ENCODE data around the gene TAGLN. TPM values are rescaled to one million over a fixed set of nuclear protein-coding genes. Genes with fewer than 3 reads are reported as not detected.

Gene TAGLN
- total and polyA plus RNA-seq, 2 of the 8 experiments (the other 6 are each of a cell fraction or from before 2014, with no cell fraction given) = 140 to 300 TPM

- H4K91ac ChIP-seq (replicated peaks; ENCODE audit: insufficient read length, low read length) = no peak overlapping the region
- TF ChIP-seq RXRA (IDR thresholded peaks at IDR 0.05; ENCODE audit: insufficient read depth, low read depth, low read length) = no peak
- peak; percentile 94 for TF ChIP-seq RAD21 (IDR thresholded peaks at IDR 0.05 in 1 of 2, conservative IDR thresholded peaks at IDR 0.05 in 1 of 2; ENCODE audit: low read depth in 2 of 2, low read length in 2 of 2)
- TF ChIP-seq, protein P1, sequence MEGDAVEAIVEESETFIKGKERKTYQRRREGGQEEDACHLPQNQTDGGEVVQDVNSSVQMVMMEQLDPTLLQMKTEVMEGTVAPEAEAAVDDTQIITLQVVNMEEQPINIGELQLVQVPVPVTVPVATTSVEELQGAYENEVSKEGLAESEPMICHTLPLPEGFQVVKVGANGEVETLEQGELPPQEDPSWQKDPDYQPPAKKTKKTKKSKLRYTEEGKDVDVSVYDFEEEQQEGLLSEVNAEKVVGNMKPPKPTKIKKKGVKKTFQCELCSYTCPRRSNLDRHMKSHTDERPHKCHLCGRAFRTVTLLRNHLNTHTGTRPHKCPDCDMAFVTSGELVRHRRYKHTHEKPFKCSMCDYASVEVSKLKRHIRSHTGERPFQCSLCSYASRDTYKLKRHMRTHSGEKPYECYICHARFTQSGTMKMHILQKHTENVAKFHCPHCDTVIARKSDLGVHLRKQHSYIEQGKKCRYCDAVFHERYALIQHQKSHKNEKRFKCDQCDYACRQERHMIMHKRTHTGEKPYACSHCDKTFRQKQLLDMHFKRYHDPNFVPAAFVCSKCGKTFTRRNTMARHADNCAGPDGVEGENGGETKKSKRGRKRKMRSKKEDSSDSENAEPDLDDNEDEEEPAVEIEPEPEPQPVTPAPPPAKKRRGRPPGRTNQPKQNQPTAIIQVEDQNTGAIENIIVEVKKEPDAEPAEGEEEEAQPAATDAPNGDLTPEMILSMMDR (IDR thresholded peaks at IDR 0.05; ENCODE audit: control extremely low read depth in 1 of 3, insufficient read depth in 1 of 3, low read depth in 1 of 3, low read length in 3 of 3) = peak; percentile 1 to 92 (median 78)
- TF ChIP-seq CBX8 (IDR thresholded peaks at IDR 0.05; ENCODE audit: borderline replicate concordance, low read depth, low read length) = no peak
- H3K79me1 ChIP-seq (ENCODE audit: low read depth, low read length) = peaks cover 7% of the 10 kb centered on the region; the same call in 1 of the 2 replicates
- H3K4ac ChIP-seq (replicated peaks; ENCODE audit: insufficient read length, low read depth, low read length) = no peak overlapping the region
- peaks cover 1 to 2% of the 10 kb centered on the region in 2 experiments for H4K20me1 ChIP-seq (replicated peaks in 1 of 2; ENCODE audit: control insufficient read depth in 1 of 2, insufficient read depth in 2 of 2, low read length in 2 of 2)
- no peak overlapping the region for H2AK5ac ChIP-seq (ENCODE audit: low read depth, low read length)
- no peak overlapping the region for H2BK20ac ChIP-seq (ENCODE audit: low read length)
- H3K36me3 ChIP-seq (ENCODE audit: control insufficient read depth in 2 of 4, insufficient read depth in 4 of 4, low read length in 3 of 4) = peaks cover 7 to 25% (median 16%) of the 10 kb centered on the region in 4 experiments; a peak in 6 of 8 replicates
- H3K4me3 ChIP-seq (ENCODE audit: extremely low read depth in 1 of 4, insufficient read depth in 2 of 4, low read depth in 3 of 4, low read length in 4 of 4) = no peak overlapping the region
- H2BK5ac ChIP-seq (ENCODE audit: low read depth, low read length) = no peak overlapping the region
- H3K23me2 ChIP-seq (ENCODE audit: low read depth, low read length) = peaks cover 4% of the 10 kb centered on the region
- no peaks in the 10 kb centered on the region for H3K9me3 ChIP-seq (ENCODE audit: insufficient read depth in 2 of 2, low read depth in 1 of 2, low read length in 1 of 2)
- H3K56ac ChIP-seq (replicated peaks; ENCODE audit: insufficient read length, low read depth, low read length) = no peak overlapping the region
- no peak overlapping the region for H4K8ac ChIP-seq (ENCODE audit: extremely low read depth, insufficient read depth, low read length)
- DNase-seq (ENCODE audit: low read depth in 1 of 2, low spot score in 2 of 2) (no peak), FAIRE-seq (peak; percentile 71)
- H2AFZ ChIP-seq (ENCODE audit: low read length) = no peak overlapping the region
- no peak overlapping the region for H3K23ac ChIP-seq (ENCODE audit: insufficient read length)
- no peak overlapping the region for H2BK15ac ChIP-seq (ENCODE audit: low read length)
- POLR2A ChIA-PET (ENCODE audit: partially characterized antibody) = interaction anchor here (0.8 to 6.0 kb wide), 8 partner anchors 10 to 82 kb away, joined by 3 to 53 read pairs (median 5); partner anchors contain the start of genes PAFAH1B2 and SIDT2
- H3K4me1 ChIP-seq (replicated peaks in 1 of 4; ENCODE audit: control insufficient read depth in 3 of 4, insufficient read depth in 4 of 4, low read length in 3 of 4) = peaks cover 0 to 6% (median under 1%) of the 10 kb centered on the region in 4 experiments; a peak in 2 of 7 replicates
- H2BK120ac ChIP-seq (replicated peaks; ENCODE audit: low read depth, low read length) = no peak overlapping the region
- no peak overlapping the region for H3K4me2 ChIP-seq (ENCODE audit: insufficient read depth in 1 of 2, low read depth in 2 of 2, low read length in 2 of 2)
- no peak overlapping the region for H3K14ac ChIP-seq (ENCODE audit: insufficient read length)
- CTCF ChIA-PET (ENCODE audit: partially characterized antibody) = interaction anchor here (0.6 to 25.0 kb wide), 29 partner anchors 8 to 488 kb away, joined by 3 to 449 read pairs (median 3); partner anchors contain the start of genes APOA1, APOA5, PAFAH1B2 and SIDT2
- H3K9ac ChIP-seq (replicated peaks in 1 of 4; ENCODE audit: extremely low read depth in 1 of 4, low read depth in 3 of 4, low read length in 3 of 4) = no peak overlapping the region
- no peaks in the 10 kb centered on the region for H3K27me3 ChIP-seq (replicated peaks in 1 of 4; ENCODE audit: control insufficient read depth in 3 of 4, extremely low read depth in 1 of 4, insufficient read depth in 3 of 4, low read length in 3 of 4)
- no peak overlapping the region for H4K5ac ChIP-seq (ENCODE audit: insufficient read length, low read depth, low read length)
- H3K18ac ChIP-seq (ENCODE audit: extremely low read depth, low read length) = no peak overlapping the region
- H3K79me2 ChIP-seq (ENCODE audit: control insufficient read depth in 1 of 2, insufficient read depth in 2 of 2, low read length in 2 of 2) = peaks cover 0 to 16% of the 10 kb centered on the region in 2 experiments; a peak in 1 of 4 replicates
- H3K27ac ChIP-seq (ENCODE audit: low read depth, low read length) = no peak overlapping the region
- 77% methylated on average over 19 of the region's 19 CpGs; no CpG with 5 or more reads in 1 of the 2 experiments for WGBS, 2 experiments (ENCODE audit: extremely low coverage in 1 of 2, insufficient coverage in 1 of 2, insufficient read length in 1 of 2, insufficient replicate concordance in 2 of 2, low coverage in 1 of 2, low lambda C conversion rate in 2 of 2, missing lambda C conversion rate in 1 of 2)
- H2BK12ac ChIP-seq (ENCODE audit: low read depth, low read length) = no peak overlapping the region
Observed at GRCh38 chr11:117226388-117227385, 27.5 kb downstream of the TAGLN start.
